Measurements from ENCODE around the gene C1orf115.
"Not testable (repeated sequence)": the region's sequence is repeated elsewhere in the genome, so short reads cannot be mapped to it uniquely, and the experiment has no call there.

Gene C1orf115

DNA sequence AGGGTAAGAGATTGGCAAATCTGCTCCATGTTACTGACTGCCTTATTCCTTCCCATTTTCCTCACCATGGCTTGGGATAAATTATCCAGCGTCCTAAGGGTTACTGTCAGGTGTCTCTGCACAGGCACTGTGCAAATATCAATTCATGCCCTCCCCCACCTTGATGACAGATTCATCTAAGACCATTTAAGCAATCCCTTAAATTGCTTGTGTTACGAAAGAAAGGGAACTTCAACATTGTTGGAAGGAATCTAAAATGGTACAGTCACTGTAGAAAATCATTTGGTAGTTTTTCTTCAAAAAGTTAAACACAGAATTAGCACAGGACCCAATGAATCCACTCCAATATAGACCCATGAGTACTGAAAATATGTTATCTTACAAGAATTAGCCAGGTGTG is 40.3 kb downstream of the C1orf115 start:
- no peak for DNase-seq

DNA sequence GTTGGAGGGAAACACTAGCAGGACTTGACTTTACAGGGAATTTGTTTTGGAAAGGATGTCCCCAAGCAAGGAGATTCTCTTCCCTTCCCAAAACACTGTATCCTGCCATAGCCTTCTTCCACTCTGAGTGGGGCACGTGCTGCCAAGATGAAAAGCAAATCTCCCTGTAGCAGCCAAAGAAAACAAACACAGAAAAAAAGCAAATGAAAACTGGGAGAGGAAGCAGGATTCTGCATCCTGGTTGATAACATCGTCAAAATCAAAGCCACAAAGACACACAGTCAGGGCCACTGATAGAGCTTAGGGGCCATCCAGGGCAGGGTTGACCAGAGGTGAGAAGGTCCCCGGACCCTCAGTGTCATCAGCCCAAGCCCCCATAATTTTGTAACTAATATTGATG is 42.0 kb downstream of the C1orf115 start:
- no peak for DNase-seq

DNA sequence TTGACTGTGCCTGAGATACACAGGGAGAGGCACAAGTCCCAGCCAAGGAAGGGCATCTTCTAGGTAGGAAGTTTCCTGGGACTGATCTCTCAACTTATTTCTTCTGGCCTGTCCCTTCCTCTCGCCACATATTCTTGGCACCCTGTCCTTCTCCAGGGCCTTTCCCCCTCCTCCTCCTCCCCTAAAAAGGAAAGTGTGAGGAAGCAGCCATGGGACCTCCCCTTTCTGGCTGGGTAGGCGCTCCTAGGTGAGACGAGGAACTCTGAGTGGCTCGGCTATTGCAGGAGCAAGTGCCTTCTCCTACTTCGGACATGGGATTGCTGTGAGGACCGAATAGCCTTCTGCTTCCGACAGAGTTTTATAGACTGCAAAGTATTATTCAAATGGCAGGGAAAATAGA is 42.5 kb downstream of the C1orf115 start:
- DNase-seq = no peak

DNA sequence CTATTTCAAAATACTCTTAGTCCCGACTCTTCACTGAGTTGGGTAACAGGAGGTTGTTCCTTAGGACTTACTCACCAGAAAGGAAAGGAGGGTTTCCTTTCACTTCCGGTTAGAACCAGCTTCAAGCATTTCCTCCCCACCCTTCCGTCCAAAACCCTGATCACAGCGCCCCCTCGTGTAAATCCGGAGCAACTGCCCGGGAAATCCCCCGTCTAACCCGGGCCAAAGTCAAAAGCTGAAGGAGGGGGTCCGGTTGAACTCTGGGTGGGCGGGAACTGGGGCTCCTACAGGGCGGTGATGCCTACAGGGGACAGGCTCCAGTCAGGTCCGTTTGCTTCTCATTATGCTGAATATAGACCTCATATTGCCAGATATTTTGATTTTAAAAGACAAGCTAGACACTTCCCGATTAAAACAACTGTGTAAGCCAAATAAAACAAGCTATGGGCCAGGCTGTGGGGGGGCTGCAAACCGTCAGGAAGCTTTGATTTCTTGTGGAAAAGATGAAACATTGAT is 43.0 kb downstream of the C1orf115 start:
- peak; percentile 89 for DNase-seq

DNA sequence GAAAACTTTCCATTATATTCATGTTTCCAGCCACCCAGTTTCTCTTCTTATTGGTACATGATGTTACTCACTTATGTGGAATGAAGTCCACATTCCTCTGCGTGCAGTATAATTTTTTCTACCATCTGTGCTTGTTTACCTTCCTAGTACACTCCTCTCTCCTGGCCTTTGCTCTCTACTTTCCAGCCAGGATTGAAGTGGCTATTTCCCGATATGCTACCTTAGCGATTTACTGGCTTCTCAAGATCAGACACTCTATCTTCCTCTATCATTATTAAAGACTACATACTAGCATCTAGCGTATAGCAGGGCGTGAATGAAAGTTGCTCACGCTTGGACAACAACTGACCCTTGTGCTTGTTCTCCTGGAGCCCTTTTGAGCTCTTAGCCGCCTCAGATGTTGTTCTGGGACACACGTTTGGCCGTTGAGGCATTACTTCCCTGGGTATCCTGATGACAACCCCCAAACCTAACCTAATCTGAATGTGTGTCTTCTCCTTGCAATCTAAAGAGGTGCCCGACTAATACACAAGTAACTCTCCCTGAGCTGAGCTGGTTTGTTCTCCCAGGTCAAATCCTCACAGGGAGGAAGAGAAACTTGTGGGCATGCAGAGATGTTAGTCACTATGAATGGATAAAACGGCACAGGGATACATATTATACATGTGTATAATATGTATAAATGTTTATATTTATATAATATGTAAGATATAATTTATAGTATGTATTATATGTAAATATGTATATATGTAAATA is 44.6 kb downstream of the C1orf115 start:
- no peak for DNase-seq

DNA sequence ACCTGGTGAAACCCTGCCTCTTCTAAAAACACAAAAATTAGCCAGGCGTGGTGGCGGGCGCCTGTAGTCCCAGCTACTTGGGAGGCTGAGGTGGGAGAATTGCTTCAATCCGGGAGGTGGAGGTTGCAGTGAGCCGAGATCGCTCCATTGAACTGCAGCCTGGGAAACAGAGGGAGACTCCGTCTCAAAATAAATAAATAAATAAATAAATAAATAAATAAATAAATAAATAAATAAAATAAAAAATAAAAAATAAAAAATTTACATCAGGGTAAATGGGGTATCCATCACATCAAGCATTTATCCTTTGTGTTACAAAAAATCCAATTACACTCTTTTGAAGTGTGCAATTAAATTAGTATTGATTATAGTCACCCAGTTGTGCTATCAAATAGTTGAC is 46.1 kb downstream of the C1orf115 start:
- not testable (repeated sequence) for DNase-seq

DNA sequence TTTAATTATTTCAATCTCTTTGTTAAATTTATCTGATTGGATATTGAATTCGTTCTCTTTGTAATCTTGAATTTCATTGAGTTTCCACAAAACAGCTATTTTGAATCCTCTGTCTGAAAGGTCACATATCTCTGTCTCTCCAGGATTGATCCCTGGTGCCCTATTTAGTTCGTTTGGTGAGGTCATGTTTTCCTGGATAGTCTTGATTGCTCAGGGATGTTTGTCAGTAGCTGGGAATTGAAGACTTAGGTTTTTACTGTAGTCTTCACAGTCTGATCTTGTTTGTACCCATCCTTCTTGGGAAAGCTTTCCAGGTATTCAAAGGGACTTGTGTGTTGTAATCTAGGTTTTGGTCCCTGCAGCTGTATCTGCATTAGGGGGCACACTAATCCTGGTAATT is 51.2 kb downstream of the C1orf115 start:
- no peak for DNase-seq

DNA sequence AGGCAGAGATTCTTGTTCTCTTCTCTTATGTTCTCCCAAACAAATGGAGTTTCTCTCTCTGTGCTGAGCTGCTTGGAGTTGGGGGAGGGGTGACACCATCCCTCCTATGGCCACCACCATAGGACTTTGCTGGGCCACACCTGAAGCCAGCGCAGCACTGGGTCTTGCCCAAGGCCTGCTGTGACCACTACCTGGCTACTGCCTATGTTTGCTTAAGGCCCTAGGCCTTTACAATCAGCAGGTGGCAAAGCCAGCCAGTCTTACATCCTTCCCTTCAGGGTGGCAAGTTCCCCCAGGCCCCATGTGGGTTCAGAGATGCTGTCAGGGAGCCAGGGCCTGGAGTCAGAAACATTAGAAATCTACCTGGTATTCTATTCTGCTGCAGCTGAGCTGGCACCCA is 51.7 kb downstream of the C1orf115 start:
- no peak for DNase-seq

DNA sequence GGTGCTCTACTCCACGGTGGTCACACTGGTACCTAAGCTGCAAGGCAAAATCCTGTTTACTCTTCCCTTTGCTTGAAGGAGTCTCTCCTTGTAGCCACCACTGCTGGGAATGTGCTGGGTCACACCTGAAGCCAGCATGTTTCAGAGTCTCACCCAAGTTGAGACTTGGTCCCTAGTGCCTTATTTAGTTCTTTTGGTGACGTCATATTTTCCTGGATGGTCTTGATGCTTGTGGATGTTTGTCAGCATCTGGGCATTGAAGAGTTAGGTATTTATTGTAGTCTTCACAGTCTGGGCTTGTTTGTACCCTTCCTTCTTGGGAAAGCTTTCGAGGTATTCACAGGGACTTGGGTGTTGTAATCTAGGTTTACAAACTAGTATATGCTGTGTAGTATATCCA is 52.4 kb downstream of the C1orf115 start:
- DNase-seq = no peak

DNA sequence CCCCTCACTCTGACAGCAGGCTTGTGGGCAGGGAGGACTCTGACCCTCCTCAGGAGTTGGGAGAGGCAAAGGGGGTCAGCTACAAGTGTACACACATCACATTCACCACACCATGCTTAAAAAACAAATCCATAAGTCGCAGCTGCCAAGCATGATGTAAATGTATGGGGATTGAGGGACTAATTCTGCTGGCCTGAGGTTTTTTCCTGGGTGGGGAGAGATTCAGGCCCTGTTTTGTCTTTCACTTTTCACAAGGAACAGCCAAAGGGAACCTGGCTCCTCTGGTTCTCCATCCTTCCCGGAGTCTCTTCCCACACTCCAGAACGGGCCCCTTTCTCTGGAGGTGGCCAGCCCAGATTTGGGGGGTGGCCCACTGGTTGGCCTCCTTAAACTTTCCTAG is 56.7 kb downstream of the C1orf115 start:
- no peak for DNase-seq

DNA sequence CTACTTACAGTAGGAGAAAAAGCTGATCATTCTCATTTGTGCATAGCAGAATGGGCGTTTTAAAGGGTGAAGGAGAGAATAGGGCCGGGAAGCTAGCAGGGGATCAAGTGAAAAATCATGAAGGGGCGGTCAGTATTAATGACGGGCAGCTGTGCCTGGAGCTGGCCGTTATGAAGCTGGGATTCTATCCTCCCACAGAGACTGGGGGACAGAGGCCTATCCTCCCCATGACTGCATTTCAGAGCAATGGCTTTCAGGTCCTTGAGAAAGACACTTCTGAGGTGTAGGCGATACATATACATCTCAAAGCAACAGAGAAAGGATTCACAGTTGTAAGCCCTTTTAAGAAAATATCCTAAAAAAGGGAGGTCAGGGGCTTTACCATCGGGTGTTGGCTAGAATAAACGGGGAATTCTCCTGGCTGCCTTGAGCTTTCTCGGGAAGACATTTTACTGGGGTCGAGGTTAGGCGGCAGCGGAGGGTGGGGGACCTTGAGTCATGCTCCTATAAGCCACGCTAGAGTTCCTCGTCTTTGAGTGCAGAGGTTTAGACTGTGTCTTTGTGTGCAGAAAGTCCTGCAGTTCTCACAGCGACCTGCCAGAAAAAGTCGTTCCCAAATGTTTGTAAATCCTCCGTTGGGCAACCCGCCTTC is 57.4 kb downstream of the C1orf115 start:
- DNase-seq = no peak

DNA sequence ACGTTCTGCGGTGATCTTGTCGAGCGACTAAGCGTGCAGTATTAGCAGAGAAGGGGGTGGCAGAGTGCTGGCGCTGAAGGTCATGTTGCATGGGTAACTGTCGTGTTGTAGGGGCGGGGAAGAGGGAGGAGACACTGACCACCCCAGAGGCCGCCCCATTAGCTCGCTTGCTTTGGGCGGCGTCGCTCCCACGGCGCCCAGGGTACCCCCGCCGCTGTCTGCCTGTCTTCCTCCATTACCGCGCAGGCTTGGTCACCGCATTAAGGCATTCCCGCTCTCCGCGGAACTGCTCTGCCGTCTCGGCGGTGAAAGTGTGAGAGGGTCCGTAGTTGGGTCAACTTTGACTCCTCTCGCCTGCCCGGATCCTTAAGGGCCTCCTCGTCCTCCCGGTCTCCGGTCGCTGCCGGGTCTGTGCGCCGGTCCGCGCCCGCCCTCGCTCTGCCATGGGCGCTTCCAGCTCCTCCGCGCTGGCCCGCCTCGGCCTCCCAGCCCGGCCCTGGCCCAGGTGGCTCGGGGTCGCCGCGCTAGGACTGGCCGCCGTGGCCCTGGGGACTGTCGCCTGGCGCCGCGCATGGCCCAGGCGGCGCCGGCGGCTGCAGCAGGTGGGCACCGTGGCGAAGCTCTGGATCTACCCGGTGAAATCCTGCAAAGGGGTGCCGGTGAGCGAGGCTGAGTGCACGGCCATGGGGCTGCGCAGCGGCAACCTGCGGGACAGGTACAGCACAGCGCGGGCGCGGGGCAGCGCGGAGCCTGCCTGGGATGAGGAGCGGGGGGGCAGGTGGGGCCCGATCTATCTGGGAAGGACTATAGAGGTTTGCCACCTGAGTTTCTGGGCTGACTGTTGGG is 58.1 kb downstream of the C1orf115 start, which contains the start of gene MTARC2:
Gene MTARC2, plus strand, starts transcription at position 234 of the 846 bp plus-strand sequence. Its CDS starts 210 bp downstream, at position 444.
- peak; percentile 57 for DNase-seq
